ENCODE measurements around the gene PDE3A.

The PDE3A gene

DNA sequence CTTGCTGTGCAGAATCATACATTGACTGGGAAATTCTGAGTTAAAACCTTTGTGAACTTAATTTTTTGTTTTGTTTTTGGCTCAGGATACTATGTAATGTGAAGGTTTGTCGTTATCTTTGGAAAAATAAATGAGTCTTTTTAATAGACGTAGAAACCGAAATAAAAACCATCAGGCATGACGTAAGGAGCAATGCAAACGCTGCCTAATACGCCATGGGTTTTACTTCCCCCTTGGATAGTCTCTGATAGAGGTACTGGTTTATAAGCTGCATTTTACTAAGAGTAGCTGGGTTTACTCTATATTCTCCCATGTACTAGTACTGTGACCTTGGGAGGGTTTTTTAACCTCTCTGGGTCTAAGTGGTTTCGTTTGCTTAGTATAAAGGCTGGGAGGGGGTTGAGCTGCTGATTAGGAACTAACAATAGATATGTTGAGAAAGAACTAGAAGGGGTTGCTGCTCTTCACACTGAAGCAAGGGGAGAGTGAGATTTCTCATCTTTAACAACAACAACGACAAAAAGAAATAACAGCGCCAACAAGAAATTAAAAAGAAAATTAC is 260.0 kb downstream of the PDE3A start:
- no peak for DNase-seq (ENCODE audit: low read depth in 2 of 2)
- TF ChIP-seq, protein P1, sequence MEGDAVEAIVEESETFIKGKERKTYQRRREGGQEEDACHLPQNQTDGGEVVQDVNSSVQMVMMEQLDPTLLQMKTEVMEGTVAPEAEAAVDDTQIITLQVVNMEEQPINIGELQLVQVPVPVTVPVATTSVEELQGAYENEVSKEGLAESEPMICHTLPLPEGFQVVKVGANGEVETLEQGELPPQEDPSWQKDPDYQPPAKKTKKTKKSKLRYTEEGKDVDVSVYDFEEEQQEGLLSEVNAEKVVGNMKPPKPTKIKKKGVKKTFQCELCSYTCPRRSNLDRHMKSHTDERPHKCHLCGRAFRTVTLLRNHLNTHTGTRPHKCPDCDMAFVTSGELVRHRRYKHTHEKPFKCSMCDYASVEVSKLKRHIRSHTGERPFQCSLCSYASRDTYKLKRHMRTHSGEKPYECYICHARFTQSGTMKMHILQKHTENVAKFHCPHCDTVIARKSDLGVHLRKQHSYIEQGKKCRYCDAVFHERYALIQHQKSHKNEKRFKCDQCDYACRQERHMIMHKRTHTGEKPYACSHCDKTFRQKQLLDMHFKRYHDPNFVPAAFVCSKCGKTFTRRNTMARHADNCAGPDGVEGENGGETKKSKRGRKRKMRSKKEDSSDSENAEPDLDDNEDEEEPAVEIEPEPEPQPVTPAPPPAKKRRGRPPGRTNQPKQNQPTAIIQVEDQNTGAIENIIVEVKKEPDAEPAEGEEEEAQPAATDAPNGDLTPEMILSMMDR (IDR thresholded peaks at IDR 0.05; ENCODE audit: low read depth, low read length) = no peak
- no peak overlapping the region for H3K4me3 ChIP-seq (replicated peaks in 1 of 2; ENCODE audit: low read depth in 2 of 2, low read length in 2 of 2)

DNA sequence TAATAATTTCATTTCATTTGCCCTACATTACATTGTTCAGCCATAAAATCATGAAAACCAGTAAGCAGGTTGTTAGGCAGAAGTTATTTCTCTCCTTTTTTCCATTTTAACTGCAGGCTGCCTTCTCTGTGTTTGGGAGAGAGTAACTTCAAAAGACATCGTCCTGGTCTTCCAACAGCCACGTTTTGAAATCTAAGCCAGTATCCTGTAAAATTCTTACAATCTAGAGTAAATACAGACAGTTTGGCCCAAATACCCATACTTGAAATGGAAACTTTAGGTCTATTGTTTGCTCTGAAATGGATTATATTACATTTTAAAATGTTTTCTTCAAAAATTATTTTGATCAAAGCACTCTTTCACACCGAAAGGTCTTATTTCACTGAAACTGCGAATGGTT is 260.7 kb downstream of the PDE3A start:
- DNase-seq (ENCODE audit: low read depth in 2 of 2) = no peak
- TF ChIP-seq, protein P1 (IDR thresholded peaks at IDR 0.05; ENCODE audit: low read depth, low read length) = no peak
- no peak overlapping the region for H3K4me3 ChIP-seq (replicated peaks in 1 of 2; ENCODE audit: low read depth in 2 of 2, low read length in 2 of 2)

DNA sequence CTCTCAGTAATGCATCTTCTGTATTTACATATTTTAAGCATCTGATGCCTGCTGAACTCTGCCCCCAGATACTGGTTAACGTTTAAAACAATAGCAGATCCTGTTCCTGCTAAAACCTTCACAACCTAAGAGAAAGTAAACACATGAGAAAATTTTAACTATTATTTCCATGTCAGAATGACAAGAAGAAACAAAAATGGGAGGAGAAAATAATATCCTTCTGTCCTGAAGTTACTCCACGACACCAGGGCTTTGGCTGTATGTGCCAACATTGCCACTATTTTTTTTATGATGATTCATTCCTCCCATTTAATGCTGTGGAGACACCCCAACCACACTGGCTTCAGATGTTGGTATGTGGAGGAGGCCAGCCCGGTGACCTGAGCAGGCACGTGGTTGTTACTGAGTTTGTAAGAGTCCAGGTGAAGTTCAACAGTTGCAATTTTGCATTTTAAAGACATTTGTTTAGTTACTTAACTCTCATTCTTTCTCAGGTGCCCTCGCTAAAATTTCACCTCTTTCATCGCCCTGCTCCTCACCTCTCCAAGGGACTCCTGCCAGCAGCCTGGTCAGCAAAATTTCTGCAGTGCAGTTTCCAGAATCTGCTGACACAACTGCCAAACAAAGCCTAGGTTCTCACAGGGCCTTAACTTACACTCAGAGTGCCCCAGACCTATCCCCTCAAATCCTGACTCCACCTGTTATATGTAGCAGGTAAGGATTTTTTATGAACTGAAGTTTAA is 261.2 kb downstream of the PDE3A start:
- no peak overlapping the region for H3K4me3 ChIP-seq (replicated peaks in 1 of 2; ENCODE audit: low read depth in 2 of 2, low read length in 2 of 2)
- DNase-seq (ENCODE audit: low read depth in 2 of 2) = peak; percentile 72 to 79
- TF ChIP-seq, protein P1 (IDR thresholded peaks at IDR 0.05; ENCODE audit: low read depth, low read length) = no peak

DNA sequence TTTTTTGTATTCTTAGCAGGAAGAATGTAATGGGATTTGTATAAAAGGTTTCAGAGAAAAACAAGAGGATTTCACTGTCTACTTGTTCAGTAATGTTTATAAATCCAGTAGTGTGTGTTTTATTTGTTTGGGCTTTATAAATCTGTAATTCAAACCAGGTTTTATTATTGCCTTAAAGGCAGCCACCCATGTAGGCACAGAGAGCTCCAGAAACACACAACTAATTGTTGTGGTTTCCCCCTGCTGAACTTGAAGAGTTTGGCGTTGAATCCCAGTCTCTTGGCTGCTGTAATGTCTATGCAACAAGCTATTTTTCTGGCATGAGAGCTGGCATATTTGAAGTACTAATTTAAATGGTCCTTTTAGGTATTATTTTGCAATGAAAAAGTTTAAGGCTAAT is 263.4 kb downstream of the PDE3A start:
- no peak overlapping the region for H3K4me3 ChIP-seq (replicated peaks in 1 of 2; ENCODE audit: low read depth in 2 of 2, low read length in 2 of 2)
- peak in 1 of 2 donors; percentile 52 for DNase-seq (ENCODE audit: low read depth in 2 of 2)
- TF ChIP-seq, protein P1 (IDR thresholded peaks at IDR 0.05; ENCODE audit: low read depth, low read length) = no peak

DNA sequence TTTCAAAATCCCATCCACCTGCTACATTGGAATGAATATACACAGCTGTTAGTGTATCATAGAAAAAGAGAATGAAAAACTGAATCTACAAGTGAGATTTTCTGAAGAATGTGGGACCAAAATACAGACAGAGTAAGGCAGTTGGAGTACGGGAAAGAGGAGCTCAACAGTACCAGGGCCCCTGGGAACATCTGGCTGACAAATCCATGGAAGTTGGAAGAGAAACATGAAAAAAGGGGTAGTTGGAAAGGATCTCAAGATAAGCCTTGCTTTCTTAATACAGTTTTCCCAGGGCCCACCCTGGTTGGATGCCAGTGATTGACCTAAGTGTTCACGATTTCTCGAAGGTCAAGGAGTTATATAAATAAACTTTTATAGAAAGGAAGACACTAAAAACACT is 272.8 kb downstream of the PDE3A start:
- TF ChIP-seq, protein P1 (IDR thresholded peaks at IDR 0.05; ENCODE audit: low read depth, low read length) = no peak
- no peak overlapping the region for H3K4me3 ChIP-seq (replicated peaks in 1 of 2; ENCODE audit: low read depth in 2 of 2, low read length in 2 of 2)
- DNase-seq (ENCODE audit: low read depth in 2 of 2) = no peak

DNA sequence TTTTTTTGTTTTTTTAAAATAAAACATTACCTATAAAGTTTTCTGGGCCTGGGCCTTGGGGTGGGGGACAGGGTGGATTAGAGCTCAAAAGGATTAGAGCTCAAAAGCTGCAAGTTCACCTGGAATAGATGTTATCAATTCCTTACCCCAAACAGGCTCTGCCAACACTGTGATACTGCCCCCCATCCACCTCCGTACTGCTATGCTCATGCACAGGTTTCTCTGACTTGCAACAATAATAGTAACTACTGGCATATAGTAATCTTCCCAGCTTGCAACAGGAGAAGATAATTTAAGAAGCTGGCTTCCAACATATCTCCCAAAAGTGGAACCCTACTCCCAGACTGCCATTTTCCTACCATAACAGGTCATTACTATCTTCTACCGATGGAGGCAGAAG is 275.5 kb downstream of the PDE3A start:
- DNase-seq (ENCODE audit: low read depth in 2 of 2) = no peak
- H3K4me3 ChIP-seq (replicated peaks in 1 of 2; ENCODE audit: low read depth in 2 of 2, low read length in 2 of 2) = no peak overlapping the region
- TF ChIP-seq, protein P1 (IDR thresholded peaks at IDR 0.05; ENCODE audit: low read depth, low read length) = no peak

Data from cardiac fibroblast (primary cell).